ENCODE results near the gene HUWE1.

The HUWE1 gene

GRCh38 chrX:53684415-53685192 lies 1.9 kb downstream of the HUWE1 start:
- no peak for DNase-seq

GRCh38 chrX:53683556-53684414 lies 2.7 kb downstream of the HUWE1 start:
- peak; percentile 95 for DNase-seq

GRCh38 chrX:53682885-53683555 lies 3.5 kb downstream of the HUWE1 start:
- DNase-seq: peak; percentile 59

GRCh38 chrX:53681661-53682060 lies 4.9 kb downstream of the HUWE1 start:
- no peak for DNase-seq

- DNase-seq: no peak
Measured at GRCh38 chrX:53678667-53679066, 7.9 kb downstream of the HUWE1 start.

GRCh38 chrX:53677286-53677685 lies 9.2 kb downstream of the HUWE1 start:
- DNase-seq: no peak

GRCh38 chrX:53674581-53674980 lies 11.9 kb downstream of the HUWE1 start:
- DNase-seq: no peak

- DNase-seq: no peak
Measured at GRCh38 chrX:53669258-53669657, 17.3 kb downstream of the HUWE1 start.

GRCh38 chrX:53666171-53666570 lies 20.3 kb downstream of the HUWE1 start:
- DNase-seq: no peak

- DNase-seq: no peak
Measured at GRCh38 chrX:53660004-53660403, 26.5 kb downstream of the HUWE1 start.

- no peak for DNase-seq
Measured at GRCh38 chrX:53659039-53659438, 27.5 kb downstream of the HUWE1 start.

- no peak for DNase-seq
Measured at GRCh38 chrX:53656845-53657244, 29.7 kb downstream of the HUWE1 start.

GRCh38 chrX:53654376-53654775 lies 32.1 kb downstream of the HUWE1 start:
- no peak for DNase-seq

- DNase-seq: no peak
Measured at GRCh38 chrX:53644751-53645150, 41.8 kb downstream of the HUWE1 start.

GRCh38 chrX:53642337-53642736 lies 44.2 kb downstream of the HUWE1 start:
- DNase-seq: no peak

- no peak for DNase-seq
Measured at GRCh38 chrX:53639257-53639656, 47.3 kb downstream of the HUWE1 start.

GRCh38 chrX:53637479-53637878 lies 49.0 kb downstream of the HUWE1 start:
- no peak for DNase-seq

- no peak for DNase-seq
Measured at GRCh38 chrX:53631156-53631555, 55.4 kb downstream of the HUWE1 start.

- no peak for DNase-seq
Measured at GRCh38 chrX:53630261-53630660, 56.3 kb downstream of the HUWE1 start.

- DNase-seq: no peak
Measured at GRCh38 chrX:53622431-53622830, 64.1 kb downstream of the HUWE1 start.

- DNase-seq: no peak
Measured at GRCh38 chrX:53621418-53621986, 65.0 kb downstream of the HUWE1 start.

- no peak for DNase-seq
Measured at GRCh38 chrX:53616946-53617345, 69.6 kb downstream of the HUWE1 start.

- no peak for DNase-seq
Measured at GRCh38 chrX:53606456-53606855, 80.1 kb downstream of the HUWE1 start.

All from HCEC 1CT (cell line).